Calu3 (cell line): ENCODE data around the gene HDAC7. TPM values are rescaled to one million over a fixed set of nuclear protein-coding genes. Genes with fewer than 3 reads are reported as not detected.

Source experiments
- BruUV-seq: library from RNA; stranded (reverse); fragments of 400-500 nt; replicated peaks from 2 replicates; lab custom pipeline; 2021; lab: Mats Ljungman, UMichigan
- CTCF ChIA-PET: fragments of 300-600 bp; sonication (Branson Sonifier 250); formaldehyde crosslinking; loops from one replicate; lab custom pipeline; 2022; ENCODE audit warnings: antibody characterized with exemption; lab: Charles Lee
- DNase-seq: peaks from one replicate; pipeline ENCODE4 v3.0.0; 2022
- H3K27ac Mint-ChIP-seq: one replicate; pipeline ENCODE4 v1.8.0; 2022; ENCODE audit warnings: mixed read lengths; ENCODE audit not compliant: unreplicated experiment
- H3K27me3 Mint-ChIP-seq: one replicate; pipeline ENCODE4 v1.8.0; 2022; ENCODE audit warnings: mixed read lengths; ENCODE audit not compliant: unreplicated experiment
- H3K36me3 Mint-ChIP-seq: one replicate; pipeline ENCODE4 v1.8.0; 2022; ENCODE audit warnings: mild to moderate bottlenecking, moderate library complexity, mixed read lengths; ENCODE audit not compliant: insufficient read depth, unreplicated experiment
- H3K4me1 Mint-ChIP-seq: one replicate; pipeline ENCODE4 v1.8.0; 2022; ENCODE audit warnings: mild to moderate bottlenecking, low read depth, mixed read lengths; ENCODE audit not compliant: unreplicated experiment
- H3K4me3 Mint-ChIP-seq: one replicate; pipeline ENCODE4 v1.8.0; 2022; ENCODE audit warnings: mild to moderate bottlenecking, low read depth, moderate library complexity, mixed read lengths; ENCODE audit not compliant: unreplicated experiment
- H3K9me3 Mint-ChIP-seq: one replicate; pipeline ENCODE4 v1.8.0; 2022; ENCODE audit warnings: low read depth, mixed read lengths; ENCODE audit not compliant: unreplicated experiment
- CTCF ChIP-seq: fragments of 200-600 bp; IDR thresholded peaks from one replicate; pipeline ENCODE4 v1.8.0; 2022; ENCODE audit warnings: antibody characterized with exemption; ENCODE audit not compliant: unreplicated experiment
- intact Hi-C: fragments of 100-400 bp; cut with micrococcal nuclease; formaldehyde crosslinking; loops from one replicate; pipeline ENCODE4 v1.10.0; 2022; ENCODE audit not compliant: unreplicated experiment
- total RNA-seq: library from RNA; stranded (reverse); gene quantifications from 2 replicates; pipeline ENCODE4 v1.2.3, GENCODE V29; 2022

HDAC7 gene
- total RNA-seq, 1 experiment from 2014 or later: 41.8 TPM

GRCh38 chr12:47808050-47808449 lies 11.7 kb downstream of the HDAC7 start:
- H3K9me3 Mint-ChIP-seq: no peaks in the 10 kb centered on the region
- no peaks in the 10 kb centered on the region for H3K27me3 Mint-ChIP-seq
- DNase-seq: no peak
- peaks cover 22% of the 10 kb centered on the region for H3K4me1 Mint-ChIP-seq
- TF ChIP-seq CTCF: no peak
- BruUV-seq: no TSS peak
- CTCF ChIA-PET: no interaction called here
- H3K4me3 Mint-ChIP-seq: no peak overlapping the region
- no peak overlapping the region for H3K27ac Mint-ChIP-seq
- no peaks in the 10 kb centered on the region for H3K36me3 Mint-ChIP-seq
- intact Hi-C loops: no loop called here

GRCh38 chr12:47807338-47807737 lies 12.4 kb downstream of the HDAC7 start:
- no peak for DNase-seq
- Mint-ChIP-seq H3K27ac (no peak overlapping the region), H3K4me1 (peaks cover 22% of the 10 kb centered on the region), H3K9me3 (no peaks in the 10 kb centered on the region), H3K4me3 (no peak overlapping the region), H3K27me3 (no peaks in the 10 kb centered on the region), H3K36me3 (no peaks in the 10 kb centered on the region)
- CTCF ChIA-PET: no interaction called here
- BruUV-seq: no TSS peak
- intact Hi-C loops: no loop called here
- no peak for TF ChIP-seq CTCF

- BruUV-seq: no TSS peak
- no peaks in the 10 kb centered on the region for H3K9me3 Mint-ChIP-seq
- H3K4me3 Mint-ChIP-seq: no peak overlapping the region
- intact Hi-C loops: no loop called here
- DNase-seq: no peak
- no peak for TF ChIP-seq CTCF
- H3K27ac Mint-ChIP-seq: no peak overlapping the region
- no peaks in the 10 kb centered on the region for H3K36me3 Mint-ChIP-seq
- H3K27me3 Mint-ChIP-seq: no peaks in the 10 kb centered on the region
- CTCF ChIA-PET: no interaction called here
- peaks cover 33% of the 10 kb centered on the region for H3K4me1 Mint-ChIP-seq
Observed at GRCh38 chr12:47805417-47805816, 14.3 kb downstream of the HDAC7 start.

GRCh38 chr12:47804171-47804570 lies 15.5 kb downstream of the HDAC7 start:
- TF ChIP-seq CTCF: no peak
- no peaks in the 10 kb centered on the region for H3K9me3 Mint-ChIP-seq
- no peak overlapping the region for H3K27ac Mint-ChIP-seq
- CTCF ChIA-PET: interaction anchor here (0.5 kb wide), 1 partner anchor 1179 kb away, joined by 4 read pairs; no protein-coding TSS in a partner anchor
- BruUV-seq: no TSS peak
- peaks cover 29% of the 10 kb centered on the region for H3K4me1 Mint-ChIP-seq
- no peaks in the 10 kb centered on the region for H3K36me3 Mint-ChIP-seq
- no peak overlapping the region for H3K4me3 Mint-ChIP-seq
- DNase-seq: no peak
- intact Hi-C loops: no loop called here
- H3K27me3 Mint-ChIP-seq: no peaks in the 10 kb centered on the region
